ENCODE measurements around the gene DVL1. TPM values are rescaled to one million over a fixed set of nuclear protein-coding genes. Genes with fewer than 3 reads are reported as not detected.
A peak's percentile ranks its signal among the peaks of the same experiment; 100 is the strongest.

DVL1 gene
- total RNA-seq, 4 donors from 2014 or later: 84.4 to 174 (median 88.9) TPM

DNA sequence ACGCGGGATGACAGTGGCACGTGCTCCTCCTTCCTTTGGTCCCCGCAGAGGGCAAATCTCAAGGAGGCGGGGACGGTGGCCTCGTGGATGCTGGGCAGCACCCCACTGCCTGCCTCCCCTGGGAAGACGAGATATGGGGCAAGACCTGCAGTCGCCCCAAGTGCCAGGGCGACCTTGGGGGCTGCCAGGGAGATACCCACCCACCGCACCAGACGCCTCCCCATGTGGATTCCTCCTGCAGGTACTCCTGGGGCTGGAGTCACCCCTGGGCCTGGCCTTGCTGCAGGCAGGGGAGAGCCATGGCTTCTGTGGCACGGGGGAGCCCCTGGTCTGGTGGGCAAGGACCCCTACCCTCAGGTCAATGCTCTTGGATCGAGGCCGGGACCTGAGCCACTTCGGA is 31.6 kb upstream of the DVL1 start:
- no peak for ATAC-seq
- H3K4me1 ChIP-seq: peaks cover 0 to 5% (median 3%) of the 10 kb centered on the region in 3 donors
- H3K4me3 ChIP-seq: no peak overlapping the region
- peaks cover 0 to 29% of the 10 kb centered on the region in 2 donors for H3K36me3 ChIP-seq
- no CpG with 5 or more reads among the region's 16 CpGs for WGBS, 2 donors (ENCODE audit: low coverage in 1 of 2)
- H3K27ac ChIP-seq: no peak overlapping the region
- no peaks in the 10 kb centered on the region for H3K27me3 ChIP-seq
- TF ChIP-seq POLR2AphosphoS5 (IDR thresholded peaks at IDR 0.05) (no peak), EP300 (IDR thresholded peaks at IDR 0.05) (no peak), POLR2A (IDR thresholded peaks at IDR 0.05) (no peak)
- TF ChIP-seq, protein P1, sequence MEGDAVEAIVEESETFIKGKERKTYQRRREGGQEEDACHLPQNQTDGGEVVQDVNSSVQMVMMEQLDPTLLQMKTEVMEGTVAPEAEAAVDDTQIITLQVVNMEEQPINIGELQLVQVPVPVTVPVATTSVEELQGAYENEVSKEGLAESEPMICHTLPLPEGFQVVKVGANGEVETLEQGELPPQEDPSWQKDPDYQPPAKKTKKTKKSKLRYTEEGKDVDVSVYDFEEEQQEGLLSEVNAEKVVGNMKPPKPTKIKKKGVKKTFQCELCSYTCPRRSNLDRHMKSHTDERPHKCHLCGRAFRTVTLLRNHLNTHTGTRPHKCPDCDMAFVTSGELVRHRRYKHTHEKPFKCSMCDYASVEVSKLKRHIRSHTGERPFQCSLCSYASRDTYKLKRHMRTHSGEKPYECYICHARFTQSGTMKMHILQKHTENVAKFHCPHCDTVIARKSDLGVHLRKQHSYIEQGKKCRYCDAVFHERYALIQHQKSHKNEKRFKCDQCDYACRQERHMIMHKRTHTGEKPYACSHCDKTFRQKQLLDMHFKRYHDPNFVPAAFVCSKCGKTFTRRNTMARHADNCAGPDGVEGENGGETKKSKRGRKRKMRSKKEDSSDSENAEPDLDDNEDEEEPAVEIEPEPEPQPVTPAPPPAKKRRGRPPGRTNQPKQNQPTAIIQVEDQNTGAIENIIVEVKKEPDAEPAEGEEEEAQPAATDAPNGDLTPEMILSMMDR (IDR thresholded peaks at IDR 0.05): no peak
- H3K9me3 ChIP-seq: no peaks in the 10 kb centered on the region

DNA sequence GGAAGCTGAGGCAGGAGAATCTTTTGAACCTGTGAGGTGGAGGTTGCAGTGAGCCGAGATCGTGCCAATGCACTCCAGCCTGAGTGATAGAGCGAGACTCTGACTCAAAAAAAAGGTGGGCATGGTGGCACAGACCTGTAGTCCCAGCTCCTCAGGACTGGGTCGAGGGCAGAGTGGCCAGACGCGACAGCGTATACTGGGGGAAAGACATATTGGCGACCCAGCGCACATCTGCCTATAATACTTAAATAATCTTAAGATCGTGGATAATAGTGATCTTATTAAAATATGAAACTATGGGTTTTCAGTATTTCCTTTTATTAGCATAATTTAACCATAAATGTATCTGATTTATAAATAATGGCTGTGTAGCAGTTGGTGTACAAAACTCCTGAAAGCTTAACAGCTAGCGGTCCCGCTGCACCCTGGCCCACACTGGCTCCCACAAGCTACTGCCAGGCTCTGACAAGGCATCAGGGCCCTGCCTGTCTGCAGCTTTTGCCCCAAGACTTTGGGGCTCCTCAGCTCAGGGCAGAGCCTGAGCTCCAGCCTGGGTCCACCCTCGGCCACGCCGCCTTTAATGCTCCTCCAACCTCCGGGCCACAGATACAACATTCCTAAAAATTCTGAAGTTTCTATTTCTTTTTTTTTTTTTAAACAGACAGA is 28.5 kb upstream of the DVL1 start:
- Histone ChIP-seq H3K27me3 (no peaks in the 10 kb centered on the region), H3K4me3 (no peak overlapping the region), H3K36me3 (peaks cover 0 to 29% of the 10 kb centered on the region in 2 donors), H3K4me1 (peaks cover 0 to 29% (median 17%) of the 10 kb centered on the region in 3 donors), H3K9me3 (no peaks in the 10 kb centered on the region), H3K27ac (no peak overlapping the region)
- TF ChIP-seq POLR2A (IDR thresholded peaks at IDR 0.05): no peak
- no peak for TF ChIP-seq EP300 (IDR thresholded peaks at IDR 0.05)
- TF ChIP-seq, protein P1 (IDR thresholded peaks at IDR 0.05): no peak
- no peak for TF ChIP-seq POLR2AphosphoS5 (IDR thresholded peaks at IDR 0.05)
- ATAC-seq: no peak
- 91 to 94% methylated on average over 13 to 16 of the region's 16 CpGs for WGBS, 2 donors (ENCODE audit: low coverage in 1 of 2)

DNA sequence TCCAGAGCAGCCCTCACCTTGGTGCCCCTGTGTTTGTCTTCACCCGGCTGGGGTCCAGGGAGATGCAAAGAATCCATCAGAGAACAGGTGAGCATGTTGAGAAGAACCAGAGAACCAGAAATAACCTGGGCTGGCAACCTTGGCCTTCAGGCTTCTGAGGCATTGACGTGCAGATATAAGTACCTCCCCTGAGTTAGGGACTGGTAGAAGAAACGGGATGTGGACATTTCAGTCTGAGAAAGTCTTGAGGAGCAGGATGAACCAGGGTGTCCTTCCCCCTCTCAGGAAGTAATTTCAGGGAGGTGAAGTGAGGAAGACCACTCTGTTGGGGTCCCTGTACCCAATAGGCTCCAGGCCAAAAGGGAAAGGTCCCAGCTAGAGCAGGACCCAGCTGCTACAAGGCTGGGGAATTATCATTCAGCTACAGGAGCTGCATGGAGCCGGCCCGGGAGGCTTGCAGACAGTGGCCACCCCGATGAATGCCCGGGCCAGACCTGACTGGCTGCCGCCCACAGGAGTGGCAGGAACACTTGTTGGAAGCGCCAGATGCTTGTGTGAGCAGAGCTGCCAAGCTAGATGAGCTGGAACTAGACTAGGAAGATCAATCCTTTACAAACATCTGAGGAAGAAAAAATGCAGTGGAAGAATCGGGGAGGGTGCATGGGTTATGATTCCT is 27.5 kb upstream of the DVL1 start:
- Histone ChIP-seq H3K4me1 (peaks cover 0 to 38% (median 25%) of the 10 kb centered on the region in 3 donors), H3K27me3 (no peaks in the 10 kb centered on the region), H3K9me3 (no peaks in the 10 kb centered on the region), H3K36me3 (peaks cover 0 to 29% of the 10 kb centered on the region in 2 donors), H3K27ac (peak overlapping the region in 2 of 4 donors; percentile 95 to 97), H3K4me3 (no peak overlapping the region)
- no peak for ATAC-seq
- TF ChIP-seq POLR2AphosphoS5 (IDR thresholded peaks at IDR 0.05): no peak
- no peak for TF ChIP-seq POLR2A (IDR thresholded peaks at IDR 0.05)
- TF ChIP-seq, protein P1 (IDR thresholded peaks at IDR 0.05): no peak
- TF ChIP-seq EP300 (IDR thresholded peaks at IDR 0.05): no peak
- WGBS, 2 donors (ENCODE audit: low coverage in 1 of 2): 70 to 83% methylated on average over 1 to 4 of the region's 10 CpGs

DNA sequence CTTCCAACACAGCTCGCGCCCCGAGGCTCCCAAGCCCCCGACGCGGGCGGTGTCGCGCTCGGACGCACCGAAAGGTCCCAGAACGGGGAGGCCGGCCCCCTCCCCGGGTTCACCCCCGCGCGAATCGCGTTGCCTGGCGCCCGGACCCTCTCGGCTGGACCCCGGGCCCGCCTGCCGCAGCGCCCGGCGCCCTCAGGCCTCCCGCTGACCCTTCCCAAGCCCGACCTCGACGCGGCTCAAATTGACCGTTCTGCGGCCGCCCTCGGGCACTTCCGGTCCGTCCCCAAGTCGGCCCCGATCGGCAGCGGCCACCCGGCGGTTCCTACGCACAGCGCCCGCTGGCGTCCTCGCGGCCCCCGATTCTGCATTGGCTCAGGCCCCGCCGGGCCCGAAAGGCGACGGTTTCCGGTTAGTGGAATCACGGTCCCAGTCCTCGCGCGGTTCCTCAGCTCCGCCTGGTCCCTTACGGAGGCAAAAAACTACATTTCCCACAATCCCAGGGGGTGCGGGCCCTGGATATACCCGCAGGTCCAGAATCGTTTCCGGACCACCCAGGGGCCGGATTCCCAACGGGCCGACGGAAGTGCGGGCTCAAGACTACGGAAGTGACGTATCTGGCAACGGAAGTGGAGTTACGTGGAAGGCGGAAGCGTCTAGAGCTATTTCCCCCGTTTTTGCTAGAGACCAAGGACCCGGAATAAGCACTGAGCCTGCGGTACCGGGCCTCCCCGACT is 25.9 kb upstream of the DVL1 start, which contains the start of gene AURKAIP1:
Gene AURKAIP1 (minus strand): TSS at position 279 of the 734 bp plus-strand sequence. CDS start 451 bp downstream, outside the sequence.
- peak within 1 kb of the TSS; percentile 73 to 99 for H3K4me3 ChIP-seq
- peak; percentile 97 for ATAC-seq
- H3K27me3 ChIP-seq: no peaks in the 10 kb centered on the region
- TF ChIP-seq POLR2A (IDR thresholded peaks at IDR 0.05): peak; percentile 70 to 71
- peak; percentile 81 for TF ChIP-seq POLR2AphosphoS5 (IDR thresholded peaks at IDR 0.05)
- no peak for TF ChIP-seq EP300 (IDR thresholded peaks at IDR 0.05)
- TF ChIP-seq, protein P1 (IDR thresholded peaks at IDR 0.05): peak in 3 of 4 experiments; percentile 40 to 62 (median 56)
- peaks cover 0 to 43% (median 27%) of the 10 kb centered on the region in 3 donors for H3K4me1 ChIP-seq
- peaks cover 0 to 17% of the 10 kb centered on the region in 2 donors for H3K36me3 ChIP-seq
- no peaks in the 10 kb centered on the region for H3K9me3 ChIP-seq
- H3K27ac ChIP-seq: peak within 1 kb of the TSS; percentile 85 to 99 (median 96)
- whole genome bisulfite sequencing, 2 donors (ENCODE audit: low coverage in 1 of 2): 0 to 1% methylated on average over 14 to 15 of the region's 85 CpGs
